Measurements from ENCODE around the gene TMEM183A. TPM values are rescaled to one million over a fixed set of nuclear protein-coding genes. Genes with fewer than 3 reads are reported as not detected.

TMEM183A gene
- total RNA-seq, 1 experiment from 2014 or later: 104 TPM

DNA sequence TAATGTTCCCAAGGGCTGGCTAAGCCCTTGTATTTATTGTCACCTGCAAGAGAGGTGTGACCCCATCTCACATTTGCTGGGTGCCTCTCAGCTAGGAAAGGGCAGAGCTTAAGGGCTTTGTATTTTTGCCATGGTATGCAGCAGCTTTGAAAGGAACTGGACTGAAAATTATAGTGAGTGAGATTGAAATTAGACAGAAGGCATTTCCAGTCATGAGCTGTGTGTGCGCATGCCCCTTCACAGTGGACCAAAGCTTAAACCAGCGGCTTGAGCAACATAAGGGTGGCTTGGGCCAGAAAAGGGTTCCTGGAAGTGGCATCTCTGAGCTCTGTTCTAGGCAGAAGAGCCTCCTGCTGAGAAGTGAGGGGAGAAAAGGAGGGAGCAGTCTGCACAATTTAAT is 58.8 kb downstream of the TMEM183A start:
- TF ChIP-seq, protein P1, sequence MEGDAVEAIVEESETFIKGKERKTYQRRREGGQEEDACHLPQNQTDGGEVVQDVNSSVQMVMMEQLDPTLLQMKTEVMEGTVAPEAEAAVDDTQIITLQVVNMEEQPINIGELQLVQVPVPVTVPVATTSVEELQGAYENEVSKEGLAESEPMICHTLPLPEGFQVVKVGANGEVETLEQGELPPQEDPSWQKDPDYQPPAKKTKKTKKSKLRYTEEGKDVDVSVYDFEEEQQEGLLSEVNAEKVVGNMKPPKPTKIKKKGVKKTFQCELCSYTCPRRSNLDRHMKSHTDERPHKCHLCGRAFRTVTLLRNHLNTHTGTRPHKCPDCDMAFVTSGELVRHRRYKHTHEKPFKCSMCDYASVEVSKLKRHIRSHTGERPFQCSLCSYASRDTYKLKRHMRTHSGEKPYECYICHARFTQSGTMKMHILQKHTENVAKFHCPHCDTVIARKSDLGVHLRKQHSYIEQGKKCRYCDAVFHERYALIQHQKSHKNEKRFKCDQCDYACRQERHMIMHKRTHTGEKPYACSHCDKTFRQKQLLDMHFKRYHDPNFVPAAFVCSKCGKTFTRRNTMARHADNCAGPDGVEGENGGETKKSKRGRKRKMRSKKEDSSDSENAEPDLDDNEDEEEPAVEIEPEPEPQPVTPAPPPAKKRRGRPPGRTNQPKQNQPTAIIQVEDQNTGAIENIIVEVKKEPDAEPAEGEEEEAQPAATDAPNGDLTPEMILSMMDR (IDR thresholded peaks at IDR 0.05; ENCODE audit: unreplicated experiment): no peak
- no peaks in the 10 kb centered on the region for H3K27me3 Mint-ChIP-seq (ENCODE audit: insufficient read depth, unreplicated experiment)
- no peaks in the 10 kb centered on the region for H3K9me3 Mint-ChIP-seq (ENCODE audit: unreplicated experiment)
- ChIA-PET CTCF (interaction anchor here (0.8 to 22.5 kb wide), 10 partner anchors 10 to 202 kb away, joined by 3 to 250 read pairs (median 6); no protein-coding TSS in a partner anchor), POLR2A (interaction anchor here (0.9 to 1.6 kb wide), 5 partner anchors 11 to 134 kb away, joined by 3 to 4 read pairs (median 3); no protein-coding TSS in a partner anchor)
- peaks cover 8% of the 10 kb centered on the region for H3K4me1 Mint-ChIP-seq (ENCODE audit: insufficient read depth, unreplicated experiment)
- DNase-seq (ENCODE audit: unreplicated experiment): no peak
- intact Hi-C loops (cut with micrococcal nuclease): no loop called here
- H3K36me3 Mint-ChIP-seq (ENCODE audit: insufficient read depth, unreplicated experiment): no peaks in the 10 kb centered on the region
- no peak overlapping the region for H3K27ac Mint-ChIP-seq (ENCODE audit: low read depth, unreplicated experiment)
- no peak overlapping the region for H3K4me3 Mint-ChIP-seq (ENCODE audit: unreplicated experiment)
- BruUV-seq (replicated peaks): no TSS peak

DNA sequence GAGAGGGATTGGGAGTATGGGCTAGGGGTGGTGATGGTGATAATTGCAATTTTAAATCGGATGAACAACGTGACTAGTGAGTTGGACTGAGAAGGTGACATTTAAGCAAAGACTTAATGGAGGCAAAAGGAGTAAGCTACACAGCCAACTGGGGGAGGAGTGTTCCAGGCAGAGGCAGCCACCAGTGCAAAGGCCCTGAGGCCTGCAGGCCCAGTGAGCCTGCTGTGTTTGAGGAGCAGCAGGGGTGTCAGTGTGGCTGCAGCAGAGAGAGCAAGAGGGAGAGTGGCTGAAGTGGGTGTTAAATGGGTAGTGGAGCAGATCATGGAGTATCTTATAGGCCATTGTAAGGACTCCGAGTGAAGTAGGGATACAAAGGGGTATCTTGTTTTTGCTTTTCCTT is 59.8 kb downstream of the TMEM183A start:
- no peak overlapping the region for H3K27ac Mint-ChIP-seq (ENCODE audit: low read depth, unreplicated experiment)
- no peaks in the 10 kb centered on the region for H3K36me3 Mint-ChIP-seq (ENCODE audit: insufficient read depth, unreplicated experiment)
- ChIA-PET POLR2A (interaction anchor here (1.2 kb wide), 1 partner anchor 133 kb away, joined by 3 read pairs; no protein-coding TSS in a partner anchor), CTCF (interaction anchor here (0.6 to 22.5 kb wide), 7 partner anchors 11 to 874 kb away, joined by 3 to 250 read pairs (median 6); no protein-coding TSS in a partner anchor)
- H3K27me3 Mint-ChIP-seq (ENCODE audit: insufficient read depth, unreplicated experiment): no peaks in the 10 kb centered on the region
- DNase-seq (ENCODE audit: unreplicated experiment): no peak
- BruUV-seq (replicated peaks): no TSS peak
- H3K4me3 Mint-ChIP-seq (ENCODE audit: unreplicated experiment): no peak overlapping the region
- intact Hi-C loops (cut with micrococcal nuclease): no loop called here
- H3K4me1 Mint-ChIP-seq (ENCODE audit: insufficient read depth, unreplicated experiment): peaks cover 9% of the 10 kb centered on the region
- TF ChIP-seq, protein P1 (IDR thresholded peaks at IDR 0.05; ENCODE audit: unreplicated experiment): no peak
- no peaks in the 10 kb centered on the region for H3K9me3 Mint-ChIP-seq (ENCODE audit: unreplicated experiment)

DNA sequence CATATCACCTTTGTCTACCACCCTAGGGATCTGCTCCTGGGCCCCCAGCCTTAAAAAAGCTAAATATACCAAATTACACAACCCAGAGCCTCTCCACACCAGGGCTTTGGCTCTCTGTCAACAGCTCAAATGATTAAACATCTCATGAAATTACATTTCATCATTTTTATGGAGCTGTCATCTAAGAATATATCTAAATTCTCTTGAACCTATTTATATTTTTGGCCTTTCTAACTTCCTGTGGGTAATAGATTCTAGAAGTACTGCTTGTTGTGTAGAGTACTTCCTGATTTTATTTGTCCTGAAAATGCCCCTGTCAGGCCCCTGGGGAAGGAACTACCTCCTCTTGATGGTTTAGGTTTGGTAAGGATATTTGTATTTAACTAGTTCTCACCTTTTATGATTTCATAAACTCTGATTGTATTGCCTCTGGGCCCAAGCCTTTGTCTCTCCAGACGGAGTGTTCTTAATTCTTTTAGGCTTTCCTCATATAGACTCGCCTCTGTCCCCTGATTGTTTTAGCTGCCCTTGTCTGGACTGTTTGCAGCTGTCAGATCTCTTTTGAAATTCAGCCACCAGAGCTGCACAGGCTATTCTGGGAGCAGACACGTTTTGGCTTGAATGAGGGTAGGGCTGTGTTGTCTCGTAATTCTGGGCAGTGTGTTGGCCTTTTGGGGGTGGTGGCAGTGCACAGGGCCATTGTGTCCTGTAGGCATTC is 62.0 kb downstream of the TMEM183A start:
- ChIA-PET POLR2A (interaction anchor here (0.7 to 1.2 kb wide), 3 partner anchors 30 to 1341 kb away, joined by 3 read pairs; no protein-coding TSS in a partner anchor), CTCF (interaction anchor here (0.5 to 22.5 kb wide), 9 partner anchors 27 to 624 kb away, joined by 3 to 250 read pairs (median 3); no protein-coding TSS in a partner anchor)
- intact Hi-C loops (cut with micrococcal nuclease): no loop called here
- no TSS peak for BruUV-seq (replicated peaks)
- TF ChIP-seq, protein P1 (IDR thresholded peaks at IDR 0.05; ENCODE audit: unreplicated experiment): no peak
- H3K27me3 Mint-ChIP-seq (ENCODE audit: insufficient read depth, unreplicated experiment): peaks cover 10% of the 10 kb centered on the region
- no peak for DNase-seq (ENCODE audit: unreplicated experiment)
- H3K27ac Mint-ChIP-seq (ENCODE audit: low read depth, unreplicated experiment): no peak overlapping the region
- H3K4me1 Mint-ChIP-seq (ENCODE audit: insufficient read depth, unreplicated experiment): peaks cover 20% of the 10 kb centered on the region
- no peaks in the 10 kb centered on the region for H3K36me3 Mint-ChIP-seq (ENCODE audit: insufficient read depth, unreplicated experiment)
- H3K4me3 Mint-ChIP-seq (ENCODE audit: unreplicated experiment): no peak overlapping the region
- no peaks in the 10 kb centered on the region for H3K9me3 Mint-ChIP-seq (ENCODE audit: unreplicated experiment)

DNA sequence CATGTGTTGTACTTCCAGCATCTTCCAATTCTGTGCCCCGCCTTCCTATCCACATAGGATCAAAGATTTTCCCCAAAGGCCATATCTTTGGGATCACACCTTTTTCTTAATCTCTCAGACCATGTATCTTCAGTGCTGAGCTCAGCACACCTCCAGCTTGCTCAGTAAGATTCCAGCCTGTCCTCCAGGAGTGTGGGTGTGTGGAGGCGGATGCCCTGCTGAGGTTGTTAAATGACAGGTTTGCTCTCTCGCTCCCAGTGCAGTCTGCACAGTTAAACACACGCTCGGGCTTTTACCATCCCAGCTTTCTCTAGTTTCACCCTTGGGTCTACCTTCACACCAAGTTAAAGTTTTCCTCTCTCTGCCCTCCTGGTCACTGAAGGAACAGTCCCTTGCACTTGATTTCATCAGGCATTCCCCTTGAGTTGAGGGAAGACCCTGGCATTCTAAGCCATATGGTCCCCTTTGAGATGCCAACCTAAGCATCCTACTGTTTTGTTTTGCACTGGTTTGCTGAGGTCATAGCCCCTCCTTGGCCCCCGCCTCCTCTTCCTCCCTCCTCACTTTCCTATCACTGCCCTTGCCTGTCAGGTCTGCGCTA is 64.9 kb downstream of the TMEM183A start:
- Mint-ChIP-seq H3K4me3 (ENCODE audit: unreplicated experiment) (no peak overlapping the region), H3K4me1 (ENCODE audit: insufficient read depth, unreplicated experiment) (peaks cover 20% of the 10 kb centered on the region), H3K9me3 (ENCODE audit: unreplicated experiment) (no peaks in the 10 kb centered on the region), H3K36me3 (ENCODE audit: insufficient read depth, unreplicated experiment) (no peaks in the 10 kb centered on the region), H3K27me3 (ENCODE audit: insufficient read depth, unreplicated experiment) (peaks cover 10% of the 10 kb centered on the region), H3K27ac (ENCODE audit: low read depth, unreplicated experiment) (no peak overlapping the region)
- intact Hi-C loops (cut with micrococcal nuclease): no loop called here
- DNase-seq (ENCODE audit: unreplicated experiment): no peak
- ChIA-PET CTCF (interaction anchor here (0.7 to 22.5 kb wide), 6 partner anchors 12 to 824 kb away, joined by 3 to 250 read pairs (median 6); no protein-coding TSS in a partner anchor), POLR2A (interaction anchor here (0.5 to 1.2 kb wide), 3 partner anchors 10 to 37 kb away, joined by 3 to 4 read pairs (median 3); no protein-coding TSS in a partner anchor)
- BruUV-seq (replicated peaks): no TSS peak
- TF ChIP-seq, protein P1 (IDR thresholded peaks at IDR 0.05; ENCODE audit: unreplicated experiment): no peak

All from MCF 10A (cell line).